Upper lobe of left lung (tissue), 4 donors: Measurements from ENCODE around the gene GREB1L.

Source experiments
- EP300 ChIP-seq, 4 donors: sonication (generic); formaldehyde crosslinking; IDR thresholded peaks; one replicate each; pipeline ENCODE4 v1.5.1; 2017; ENCODE audit warnings: antibody characterized with exemption in 4 of 4, control low read depth in 2 of 4
- POLR2A ChIP-seq, 4 donors: fragments of 450-650 bp; IDR thresholded peaks; one replicate each; pipeline ENCODE4 v1.5.1; 2016 to 2017; ENCODE audit warnings: antibody characterized with exemption in 4 of 4, mild to moderate bottlenecking in 2 of 4
- TF ChIP-seq, protein P1 (sequence below), 6 experiments: fragments of 450-650 bp in 4 of 6; fragments of 200-600 bp in 2 of 6; sonication (generic) in 2 of 6; IDR thresholded peaks; one replicate each; pipeline ENCODE4 v1.5.1; 2016 to 2019; ENCODE audit warnings: antibody characterized with exemption in 6 of 6

GRCh38 chr18:21444465-21445212, 202.6 kb downstream of the GREB1L start:
- TF ChIP-seq, protein P1, sequence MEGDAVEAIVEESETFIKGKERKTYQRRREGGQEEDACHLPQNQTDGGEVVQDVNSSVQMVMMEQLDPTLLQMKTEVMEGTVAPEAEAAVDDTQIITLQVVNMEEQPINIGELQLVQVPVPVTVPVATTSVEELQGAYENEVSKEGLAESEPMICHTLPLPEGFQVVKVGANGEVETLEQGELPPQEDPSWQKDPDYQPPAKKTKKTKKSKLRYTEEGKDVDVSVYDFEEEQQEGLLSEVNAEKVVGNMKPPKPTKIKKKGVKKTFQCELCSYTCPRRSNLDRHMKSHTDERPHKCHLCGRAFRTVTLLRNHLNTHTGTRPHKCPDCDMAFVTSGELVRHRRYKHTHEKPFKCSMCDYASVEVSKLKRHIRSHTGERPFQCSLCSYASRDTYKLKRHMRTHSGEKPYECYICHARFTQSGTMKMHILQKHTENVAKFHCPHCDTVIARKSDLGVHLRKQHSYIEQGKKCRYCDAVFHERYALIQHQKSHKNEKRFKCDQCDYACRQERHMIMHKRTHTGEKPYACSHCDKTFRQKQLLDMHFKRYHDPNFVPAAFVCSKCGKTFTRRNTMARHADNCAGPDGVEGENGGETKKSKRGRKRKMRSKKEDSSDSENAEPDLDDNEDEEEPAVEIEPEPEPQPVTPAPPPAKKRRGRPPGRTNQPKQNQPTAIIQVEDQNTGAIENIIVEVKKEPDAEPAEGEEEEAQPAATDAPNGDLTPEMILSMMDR (IDR thresholded peaks at IDR 0.05), result peak in 5 of 6 experiments; percentile 38 to 56 (median 47)
- TF ChIP-seq EP300 (IDR thresholded peaks at IDR 0.05), result no peak
- TF ChIP-seq POLR2A (IDR thresholded peaks at IDR 0.05), result no peak
